NCI-H748 (cell line): Measurements from ENCODE around the gene PPP2R5C.
"Not testable (repeated sequence)": the region's sequence is repeated elsewhere in the genome, so short reads cannot be mapped to it uniquely, and the experiment has no call there.

Experiments
- DNase-seq: peaks from one replicate; lab custom pipeline; 2025; ENCODE audit not compliant: unreplicated experiment; lab: John Stamatoyannopoulos, UW

PPP2R5C gene

DNA sequence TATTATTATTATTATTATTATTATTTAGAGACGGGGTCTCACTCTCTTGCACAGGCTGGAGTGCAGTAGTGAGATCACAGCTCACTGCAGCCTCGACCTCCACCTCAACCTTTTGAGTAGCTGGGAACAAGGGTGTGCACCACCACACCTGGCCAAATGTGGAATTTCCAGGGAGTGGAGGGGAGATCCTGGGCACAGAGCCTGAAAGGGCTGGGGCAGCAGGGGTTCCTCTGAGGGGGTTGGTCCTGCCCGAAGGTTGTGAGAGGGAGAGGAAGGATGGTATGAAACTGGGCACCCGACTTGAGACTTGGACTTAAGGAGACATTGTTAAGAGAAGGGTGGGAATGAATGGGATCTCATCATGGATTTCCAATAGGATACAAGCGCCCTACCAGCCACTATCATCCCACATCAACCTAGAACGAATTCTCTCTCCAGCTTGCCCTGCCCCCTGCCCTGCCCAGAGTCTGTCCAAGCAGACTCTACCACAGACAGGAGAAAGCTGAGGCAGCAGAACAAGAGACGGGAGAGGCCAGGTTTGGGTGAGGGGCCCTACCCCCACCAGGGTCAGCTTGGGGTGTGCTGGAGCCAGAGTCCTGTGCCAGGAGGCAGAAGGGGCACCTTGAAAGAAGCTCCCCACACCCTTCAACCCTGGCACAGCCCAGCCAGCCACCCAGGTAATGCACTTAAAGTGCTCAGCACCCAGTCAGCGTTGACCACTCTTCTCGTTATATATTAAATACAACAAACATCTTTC, 200.4 kb downstream of the PPP2R5C start:
- DNase-seq: no peak

DNA sequence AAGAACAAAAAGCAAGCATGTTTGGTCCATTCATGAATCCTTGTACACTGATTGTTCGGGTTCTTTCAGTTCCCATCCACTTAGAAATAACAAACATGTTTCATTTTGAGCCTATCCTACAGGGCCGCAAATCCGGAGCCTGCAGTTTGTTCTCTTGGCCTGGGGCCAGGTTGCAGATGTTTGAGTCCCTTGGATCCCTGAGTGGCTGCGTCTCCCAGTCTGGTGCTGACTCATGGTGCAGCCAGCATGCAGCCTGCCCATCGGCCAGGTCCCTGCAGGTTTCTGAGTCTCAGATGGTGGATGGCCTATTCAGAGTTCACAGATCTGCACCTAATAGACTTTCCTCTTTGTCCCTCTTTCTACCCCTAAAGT, 201.0 kb downstream of the PPP2R5C start:
- peak; percentile 58 for DNase-seq

DNA sequence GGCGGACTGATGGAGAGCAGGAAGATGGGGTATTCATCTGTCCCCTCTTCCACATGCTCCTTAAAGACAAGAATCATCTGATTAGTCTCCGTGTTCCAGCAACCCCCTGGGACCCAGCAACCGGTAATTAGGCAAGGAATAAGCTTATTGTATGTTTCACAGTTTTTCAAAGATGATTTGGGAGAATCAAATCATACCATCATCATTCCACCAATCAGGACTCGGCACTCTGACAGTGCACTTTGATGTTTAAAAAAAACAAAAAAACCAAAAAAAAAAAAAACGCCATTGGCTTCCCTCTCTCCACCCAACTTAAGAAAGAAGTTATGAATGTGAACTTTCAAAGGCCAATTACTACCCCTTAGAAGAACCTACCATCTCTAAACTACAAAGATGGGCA, 201.5 kb downstream of the PPP2R5C start:
- no peak for DNase-seq

DNA sequence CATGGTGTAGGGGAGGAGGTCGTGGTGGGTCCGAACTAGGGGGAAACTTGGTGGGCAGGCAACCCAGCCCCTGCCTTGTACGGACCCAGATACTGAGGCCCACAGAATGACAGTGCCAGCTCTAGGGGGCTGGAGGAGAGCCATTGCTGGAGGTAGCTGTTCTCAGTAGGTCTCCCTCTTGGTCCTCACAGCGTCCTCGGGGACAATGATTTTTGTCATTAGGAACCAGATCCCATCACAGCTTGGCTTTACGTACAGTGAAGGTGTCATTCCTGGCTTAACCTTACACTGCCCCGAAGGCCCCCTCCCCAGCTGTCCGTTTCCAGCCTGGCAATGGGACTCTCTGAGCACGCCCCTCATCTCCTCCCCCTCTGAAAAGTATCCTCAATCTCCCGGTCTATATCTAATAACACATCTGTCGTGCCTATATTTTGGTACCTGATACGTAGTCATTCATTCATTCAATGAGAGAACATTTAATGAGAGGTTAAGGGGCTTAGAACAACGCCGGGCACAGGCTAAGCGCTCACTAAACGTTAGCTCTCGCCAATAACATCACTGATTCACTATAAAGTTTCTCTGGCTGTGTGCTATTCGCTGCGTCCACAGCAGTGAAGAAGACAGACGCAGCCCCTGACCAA, 202.3 kb downstream of the PPP2R5C start:
- DNase-seq: no peak

DNA sequence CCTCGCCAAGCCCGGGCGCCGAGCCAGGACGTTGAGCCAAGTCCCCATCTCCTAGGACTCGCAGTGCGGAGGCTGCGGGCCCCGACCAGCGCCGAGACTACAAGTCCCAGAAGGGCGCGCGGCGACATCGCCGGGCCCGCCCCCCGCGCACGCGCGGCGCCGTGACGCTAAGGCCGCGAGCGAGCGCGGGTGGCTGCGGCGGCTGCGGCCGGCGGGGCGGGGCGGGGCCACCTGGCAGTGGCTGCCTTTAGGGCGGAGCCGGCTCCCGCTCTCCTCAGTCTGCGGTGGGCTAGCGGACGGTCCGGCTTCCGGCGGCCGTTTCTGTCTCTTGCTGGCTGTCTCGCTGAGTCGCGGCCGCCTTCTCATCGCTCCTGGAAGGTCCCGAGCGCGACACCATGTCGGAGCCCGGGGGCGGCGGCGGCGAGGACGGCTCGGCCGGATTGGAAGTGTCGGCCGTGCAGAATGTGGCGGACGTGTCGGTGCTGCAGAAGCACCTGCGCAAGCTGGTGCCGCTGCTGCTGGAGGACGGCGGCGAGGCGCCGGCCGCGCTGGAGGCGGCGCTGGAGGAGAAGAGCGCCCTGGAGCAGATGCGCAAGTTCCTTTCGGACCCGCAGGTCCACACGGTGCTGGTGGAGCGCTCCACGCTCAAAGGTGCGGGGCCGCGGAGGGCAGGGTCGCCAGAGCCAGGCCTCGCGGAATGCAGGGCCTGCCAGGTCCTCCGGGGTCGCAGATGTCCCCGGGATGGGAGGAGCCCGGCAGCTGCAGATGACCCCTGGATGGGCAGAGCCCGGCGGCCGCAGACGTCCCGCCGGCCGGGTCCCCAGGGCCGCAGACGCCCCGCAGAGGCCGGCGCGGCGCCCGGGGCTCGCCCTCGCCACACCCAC, 203.0 kb downstream of the PPP2R5C start, which contains the start of gene DYNC1H1:
DYNC1H1 (plus strand) TSS at position 277 of the 884 bp plus-strand sequence; CDS start at position 396, 119 bp downstream.
- peak; percentile 98 for DNase-seq

DNA sequence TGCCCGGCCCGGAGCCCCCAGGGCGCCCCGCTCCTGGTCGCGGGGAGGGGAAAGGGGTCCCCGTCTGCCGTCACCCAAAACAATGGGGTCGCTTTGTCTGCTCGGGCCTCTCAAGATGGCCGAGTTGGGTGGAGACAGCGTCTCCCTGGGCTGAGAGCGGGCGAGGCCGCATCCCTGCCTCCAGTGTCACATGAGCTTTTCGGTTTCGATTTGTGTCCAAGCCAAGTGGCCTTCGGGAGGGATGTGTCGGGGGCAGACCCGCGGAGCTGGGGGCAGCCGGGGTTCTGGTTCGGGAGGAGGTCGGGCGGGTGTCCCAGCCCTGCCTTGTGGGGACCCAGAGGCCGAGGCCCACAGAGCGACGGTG, 203.7 kb downstream of the PPP2R5C start:
- DNase-seq: peak; percentile 73

DNA sequence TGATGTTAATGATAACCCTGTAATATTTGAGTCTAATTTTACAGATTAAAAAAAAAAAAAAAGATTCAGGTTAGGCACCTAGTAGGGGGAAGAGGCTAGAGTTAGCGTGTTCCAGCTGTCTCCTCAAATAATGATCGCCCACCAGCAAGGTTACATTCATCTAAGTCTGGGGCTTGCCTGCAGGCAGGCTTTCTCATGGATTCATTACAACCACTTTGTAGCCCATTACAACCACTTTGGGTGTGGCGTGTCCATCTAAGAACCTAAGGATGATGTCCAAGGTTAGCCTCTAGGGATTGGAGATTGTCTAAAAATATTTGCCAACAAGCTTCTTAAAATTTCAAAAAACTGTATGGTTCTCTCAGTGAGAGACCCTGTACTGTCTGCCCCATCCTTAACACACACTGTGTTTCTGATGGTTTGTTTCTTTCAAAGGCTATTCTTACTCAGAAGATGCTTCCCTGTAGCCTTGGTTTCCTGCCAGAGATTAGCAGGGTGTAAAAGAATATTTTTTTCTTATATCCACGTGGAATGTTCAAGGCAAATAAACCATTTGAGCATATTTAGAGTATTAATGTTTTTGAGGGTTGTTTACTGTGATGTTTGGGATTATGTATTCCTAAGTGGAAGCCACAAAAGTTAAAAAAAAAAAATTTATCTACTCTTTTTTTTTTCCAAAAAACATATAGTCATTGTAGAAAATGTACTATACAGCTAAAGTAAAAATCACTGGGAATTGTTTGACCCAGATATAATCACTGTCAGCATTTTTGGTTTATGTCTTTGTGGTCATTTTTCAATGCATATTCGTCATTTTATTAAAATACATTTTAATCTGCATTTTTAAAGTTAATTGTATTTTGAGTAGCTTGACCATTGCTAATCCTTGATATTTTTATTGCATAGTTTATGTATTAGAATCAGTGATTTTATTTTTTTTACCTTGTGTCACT, 204.5 kb downstream of the PPP2R5C start:
- DNase-seq: peak; percentile 60

DNA sequence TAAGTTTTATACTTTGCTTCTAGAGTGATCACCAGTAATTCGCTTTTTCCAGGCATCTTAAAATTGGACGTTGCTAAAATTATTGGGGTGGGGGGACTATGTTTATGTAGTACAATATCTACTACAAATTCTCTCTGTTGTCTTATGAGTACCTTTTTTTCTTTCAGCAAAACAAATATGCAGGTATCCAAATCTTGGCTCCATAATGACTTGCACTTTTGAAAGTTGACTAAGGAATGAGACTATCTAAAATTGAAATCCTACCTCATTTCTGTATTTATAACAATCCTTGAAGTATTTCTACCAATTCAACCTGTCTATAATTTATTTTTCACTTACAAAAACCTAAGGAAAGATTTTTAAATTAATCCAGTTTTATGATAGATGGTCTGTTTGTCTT, 205.2 kb downstream of the PPP2R5C start:
- DNase-seq: no peak

DNA sequence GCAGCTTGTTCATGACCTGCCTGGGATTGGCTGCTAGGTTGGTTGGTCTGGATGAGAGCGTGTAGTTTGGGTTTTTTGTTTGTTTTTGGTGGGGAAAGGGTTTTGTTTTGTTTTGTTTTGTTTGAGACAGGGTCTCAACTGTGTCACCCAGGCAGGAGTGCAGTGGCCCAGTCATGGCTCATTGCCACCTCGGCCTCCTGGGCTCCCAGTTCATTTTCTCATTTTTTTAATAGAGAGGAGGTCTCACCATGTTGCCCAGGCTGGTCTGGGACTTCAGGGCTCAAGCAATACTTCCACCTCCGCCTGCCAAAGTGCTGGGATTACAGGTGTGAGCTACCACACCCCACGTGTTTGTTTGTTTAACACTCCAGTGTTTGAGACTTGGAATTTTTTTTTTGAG, 206.7 kb downstream of the PPP2R5C start:
- DNase-seq: no peak

DNA sequence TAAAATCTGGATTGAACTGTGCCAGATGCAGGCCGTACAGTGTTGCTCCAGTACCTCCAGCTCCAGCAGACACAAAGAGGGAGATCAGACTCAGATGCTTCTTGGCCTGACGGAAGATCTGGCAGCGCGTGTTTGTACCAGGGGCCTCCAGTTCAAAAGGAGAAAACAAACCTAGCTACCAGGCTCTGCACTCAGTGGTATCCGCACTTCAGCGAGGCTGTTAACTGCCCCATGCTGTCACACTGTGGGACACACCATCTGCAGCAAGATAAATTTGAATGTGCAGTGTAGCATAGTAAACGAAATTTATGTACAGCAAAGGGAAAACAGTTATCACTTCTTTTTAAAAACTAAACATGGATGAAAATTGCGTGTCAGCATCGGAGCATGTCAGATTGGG, 208.0 kb downstream of the PPP2R5C start:
- no peak for DNase-seq

DNA sequence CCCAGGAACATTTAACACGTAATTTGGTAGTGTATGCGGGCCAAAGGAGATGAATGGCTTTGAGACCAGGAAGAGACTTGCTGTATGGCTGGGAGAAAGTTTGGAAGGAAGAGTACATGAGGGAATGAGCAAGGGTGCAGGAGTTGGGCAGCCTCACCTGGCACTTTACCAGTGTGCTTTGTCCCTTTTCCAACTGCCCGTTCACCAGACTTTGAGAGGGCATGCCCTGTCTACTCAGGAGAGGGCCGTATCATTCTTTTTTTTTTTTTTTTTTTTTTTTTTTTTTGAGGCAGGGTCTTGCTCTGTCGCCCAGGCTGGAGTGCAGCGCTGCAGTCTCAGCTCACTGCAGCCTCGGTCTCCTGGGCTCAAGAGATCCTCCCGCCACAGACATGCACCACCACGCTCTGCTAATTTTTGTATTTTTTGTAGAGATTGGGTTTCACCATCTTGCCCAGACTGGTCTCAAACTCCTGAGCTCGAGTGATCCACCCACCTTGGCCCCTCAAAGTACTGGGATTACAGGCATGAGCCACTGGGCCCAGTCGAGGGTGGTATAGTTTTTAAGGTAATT, 209.4 kb downstream of the PPP2R5C start:
- DNase-seq: no peak

DNA sequence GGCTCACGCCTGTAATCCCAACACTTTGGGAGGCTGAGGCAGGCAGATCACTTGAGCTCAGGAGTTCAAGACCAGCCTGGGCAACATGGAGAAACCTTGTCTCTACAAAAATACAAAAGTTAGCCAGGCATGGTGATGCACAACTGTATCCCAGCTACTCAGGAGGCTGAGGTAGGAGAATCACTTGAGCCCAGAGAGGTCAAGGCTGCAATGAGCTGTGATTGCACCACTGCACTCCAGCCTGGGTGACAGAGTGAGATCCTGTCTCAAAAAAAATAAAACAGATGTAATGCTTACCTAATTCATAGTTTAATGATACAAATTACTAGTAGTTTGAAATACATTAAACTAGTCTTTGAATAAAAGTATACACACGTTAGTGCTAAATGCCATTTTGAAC, 209.9 kb downstream of the PPP2R5C start:
- DNase-seq: not testable (repeated sequence)

DNA sequence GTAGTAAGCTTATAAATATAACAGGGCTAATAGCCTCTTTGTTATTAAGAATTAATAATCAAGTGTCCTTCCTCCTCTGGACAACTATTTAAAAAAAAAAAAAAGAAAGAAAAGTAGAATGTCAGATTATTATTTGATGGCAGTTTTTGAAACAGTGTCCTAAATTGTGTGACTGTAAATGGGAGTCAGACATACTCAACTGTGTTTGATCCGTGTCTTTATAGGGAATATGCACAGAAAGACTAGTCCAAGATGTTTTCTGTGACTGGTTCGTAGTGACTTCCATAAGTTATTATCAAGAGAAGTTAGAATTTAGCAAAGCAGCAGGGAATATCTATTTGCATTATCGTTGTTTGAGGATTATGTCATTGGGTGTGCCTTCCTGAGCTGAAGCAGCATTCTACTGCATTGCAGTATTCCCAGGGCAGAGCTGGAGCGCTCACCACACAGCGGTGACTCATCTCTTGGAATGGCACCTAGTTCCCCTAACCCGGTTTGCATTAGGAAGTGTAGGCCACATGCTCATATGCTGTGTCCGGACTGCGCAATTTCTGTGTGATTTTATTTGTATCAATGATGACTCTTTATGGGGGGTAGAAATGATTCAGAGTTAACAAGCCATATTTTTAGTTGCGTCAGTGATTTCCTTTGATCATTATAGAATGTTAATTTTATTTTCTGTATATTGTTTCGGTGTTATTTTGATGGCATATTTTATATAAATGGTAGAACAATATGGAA, 210.8 kb downstream of the PPP2R5C start:
- DNase-seq: no peak

DNA sequence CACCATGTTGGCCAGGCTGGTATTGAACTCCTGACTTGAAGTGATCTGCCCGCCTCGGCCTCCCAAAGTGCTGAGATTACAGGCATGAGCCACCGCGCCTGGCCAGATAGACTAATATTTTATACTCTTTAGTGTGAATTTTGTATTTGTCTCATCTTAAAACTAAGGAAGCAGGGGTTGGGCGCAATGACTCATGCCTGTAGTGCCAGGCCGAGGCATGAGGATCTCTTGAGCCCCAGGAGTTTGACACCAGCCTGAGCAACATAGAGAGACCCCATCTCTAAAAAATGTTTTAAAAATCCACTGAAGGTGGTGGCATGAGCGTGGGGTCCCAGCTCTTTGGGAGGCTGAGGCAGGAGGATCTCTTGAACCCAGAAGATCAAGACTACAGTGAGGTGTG, 211.8 kb downstream of the PPP2R5C start:
- no peak for DNase-seq

DNA sequence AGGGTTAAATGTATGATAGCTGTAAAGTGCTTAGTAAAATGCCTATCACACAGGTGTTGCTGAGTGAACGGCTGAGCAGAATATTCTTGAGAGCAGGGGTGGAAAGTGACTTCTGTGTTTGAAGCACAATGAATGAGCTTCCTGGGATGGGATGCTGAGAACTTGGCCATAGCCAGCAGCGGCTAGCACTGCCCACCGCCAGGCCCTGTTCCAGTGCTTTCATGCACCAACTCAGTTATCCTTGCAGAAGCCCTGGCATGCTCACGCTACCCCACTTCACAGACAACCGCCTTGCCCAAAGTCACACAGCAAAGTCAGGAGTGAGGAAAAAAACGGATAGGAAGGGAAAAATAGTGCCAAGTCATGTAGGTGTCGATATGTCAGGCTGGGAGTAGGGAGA, 213.7 kb downstream of the PPP2R5C start:
- no peak for DNase-seq
